ENCODE results near the gene TBC1D12.
"Not testable (repeated sequence)": the region's sequence is repeated elsewhere in the genome, so short reads cannot be mapped to it uniquely, and the experiment has no call there.

TBC1D12 gene

GRCh38 chr10:94524146-94524545, 121.8 kb downstream of the TBC1D12 start:
- Histone ChIP-seq H3K27me3 (ENCODE audit: low read length) (no peaks in the 10 kb centered on the region), H3K9ac (ENCODE audit: low read length) (no peak overlapping the region), H4K20me1 (ENCODE audit: low read depth, low read length) (no peaks in the 10 kb centered on the region), H3K9me3 (ENCODE audit: insufficient read depth, low read length) (no peaks in the 10 kb centered on the region), H3K4me2 (ENCODE audit: low read depth, low read length, poor library complexity, severe bottlenecking) (no peak overlapping the region), H2AFZ (ENCODE audit: low read depth, low read length, severe bottlenecking) (no peak overlapping the region), H3K36me3 (ENCODE audit: low read length) (no peaks in the 10 kb centered on the region), H3K4me3 (ENCODE audit: insufficient read depth, low read length, poor library complexity, severe bottlenecking) (no peak overlapping the region), H3K79me2 (ENCODE audit: insufficient read depth, low read length) (no peaks in the 10 kb centered on the region), H3F3A (ENCODE audit: insufficient read depth) (no peaks in the 10 kb centered on the region), H3K9me2 (replicated peaks; ENCODE audit: insufficient read depth, low read length) (no peaks in the 10 kb centered on the region), H3K27ac (ENCODE audit: low read depth, low read length) (no peak overlapping the region)
- TF ChIP-seq, protein P1, sequence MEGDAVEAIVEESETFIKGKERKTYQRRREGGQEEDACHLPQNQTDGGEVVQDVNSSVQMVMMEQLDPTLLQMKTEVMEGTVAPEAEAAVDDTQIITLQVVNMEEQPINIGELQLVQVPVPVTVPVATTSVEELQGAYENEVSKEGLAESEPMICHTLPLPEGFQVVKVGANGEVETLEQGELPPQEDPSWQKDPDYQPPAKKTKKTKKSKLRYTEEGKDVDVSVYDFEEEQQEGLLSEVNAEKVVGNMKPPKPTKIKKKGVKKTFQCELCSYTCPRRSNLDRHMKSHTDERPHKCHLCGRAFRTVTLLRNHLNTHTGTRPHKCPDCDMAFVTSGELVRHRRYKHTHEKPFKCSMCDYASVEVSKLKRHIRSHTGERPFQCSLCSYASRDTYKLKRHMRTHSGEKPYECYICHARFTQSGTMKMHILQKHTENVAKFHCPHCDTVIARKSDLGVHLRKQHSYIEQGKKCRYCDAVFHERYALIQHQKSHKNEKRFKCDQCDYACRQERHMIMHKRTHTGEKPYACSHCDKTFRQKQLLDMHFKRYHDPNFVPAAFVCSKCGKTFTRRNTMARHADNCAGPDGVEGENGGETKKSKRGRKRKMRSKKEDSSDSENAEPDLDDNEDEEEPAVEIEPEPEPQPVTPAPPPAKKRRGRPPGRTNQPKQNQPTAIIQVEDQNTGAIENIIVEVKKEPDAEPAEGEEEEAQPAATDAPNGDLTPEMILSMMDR (IDR thresholded peaks at IDR 0.05; ENCODE audit: insufficient read depth, low read length, poor library complexity, severe bottlenecking), result no peak
- TF ChIP-seq EZH2phosphoT487 (conservative IDR thresholded peaks at IDR 0.05; ENCODE audit: low read length), result no peak

- H3K9me3 ChIP-seq (ENCODE audit: insufficient read depth, low read length), result no peaks in the 10 kb centered on the region
Observed at GRCh38 chr10:94524711-94525110, 122.4 kb downstream of the TBC1D12 start.

DNA sequence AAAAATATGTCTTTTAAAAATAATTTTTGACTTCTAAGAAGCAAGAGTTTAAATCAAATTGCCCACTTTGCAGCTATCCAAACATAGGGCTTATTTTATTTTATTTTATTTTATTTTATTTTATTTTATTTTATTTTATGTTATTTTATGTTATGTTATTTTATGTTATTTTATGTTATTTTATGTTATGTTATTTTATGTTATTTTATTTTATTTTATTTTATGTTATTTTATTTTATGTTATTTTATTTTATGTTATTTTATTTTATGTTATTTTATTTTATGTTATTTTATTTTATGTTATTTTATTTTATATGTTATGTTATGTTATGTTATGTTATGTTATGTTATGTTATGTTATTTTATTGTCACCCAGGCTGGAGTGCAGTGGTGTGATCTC, 129.2 kb downstream of the TBC1D12 start:
- H3K79me2 ChIP-seq (ENCODE audit: insufficient read depth, low read length); H2AFZ ChIP-seq (ENCODE audit: low read depth, low read length, severe bottlenecking); H3K9ac ChIP-seq (ENCODE audit: low read length); H3K9me3 ChIP-seq (ENCODE audit: insufficient read depth, low read length); H4K20me1 ChIP-seq (ENCODE audit: low read depth, low read length); H3K27ac ChIP-seq (ENCODE audit: low read depth, low read length); H3F3A ChIP-seq (ENCODE audit: insufficient read depth); H3K27me3 ChIP-seq (ENCODE audit: low read length); H3K4me3 ChIP-seq (ENCODE audit: insufficient read depth, low read length, poor library complexity, severe bottlenecking); H3K4me2 ChIP-seq (ENCODE audit: low read depth, low read length, poor library complexity, severe bottlenecking); H3K9me2 ChIP-seq (replicated peaks; ENCODE audit: insufficient read depth, low read length); H3K36me3 ChIP-seq (ENCODE audit: low read length): not testable (repeated sequence)

More at GRCh38 chr10:94524711-94525110, 122.4 kb downstream of the TBC1D12 start:
- Histone ChIP-seq H3K27ac (ENCODE audit: low read depth, low read length) (no peak overlapping the region), H3K9ac (ENCODE audit: low read length) (no peak overlapping the region), H3K4me2 (ENCODE audit: low read depth, low read length, poor library complexity, severe bottlenecking) (no peak overlapping the region), H4K20me1 (ENCODE audit: low read depth, low read length) (no peaks in the 10 kb centered on the region), H3K36me3 (ENCODE audit: low read length) (no peaks in the 10 kb centered on the region), H3K4me3 (ENCODE audit: insufficient read depth, low read length, poor library complexity, severe bottlenecking) (no peak overlapping the region), H2AFZ (ENCODE audit: low read depth, low read length, severe bottlenecking) (no peak overlapping the region), H3K27me3 (ENCODE audit: low read length) (no peaks in the 10 kb centered on the region), H3K9me2 (replicated peaks; ENCODE audit: insufficient read depth, low read length) (no peaks in the 10 kb centered on the region), H3K79me2 (ENCODE audit: insufficient read depth, low read length) (no peaks in the 10 kb centered on the region), H3F3A (ENCODE audit: insufficient read depth) (no peaks in the 10 kb centered on the region)
- no peak for TF ChIP-seq EZH2phosphoT487 (conservative IDR thresholded peaks at IDR 0.05; ENCODE audit: low read length)
- TF ChIP-seq, protein P1 (IDR thresholded peaks at IDR 0.05; ENCODE audit: insufficient read depth, low read length, poor library complexity, severe bottlenecking), result no peak

- no peaks in the 10 kb centered on the region for H3F3A ChIP-seq (ENCODE audit: insufficient read depth)
- H3K9me3 ChIP-seq (ENCODE audit: insufficient read depth, low read length), result no peaks in the 10 kb centered on the region
- no peaks in the 10 kb centered on the region for H3K27me3 ChIP-seq (ENCODE audit: low read length)
- H3K4me2 ChIP-seq (ENCODE audit: low read depth, low read length, poor library complexity, severe bottlenecking), result no peak overlapping the region
- H3K27ac ChIP-seq (ENCODE audit: low read depth, low read length), result no peak overlapping the region
- H3K36me3 ChIP-seq (ENCODE audit: low read length), result no peaks in the 10 kb centered on the region
- H2AFZ ChIP-seq (ENCODE audit: low read depth, low read length, severe bottlenecking), result no peak overlapping the region
- no peaks in the 10 kb centered on the region for H4K20me1 ChIP-seq (ENCODE audit: low read depth, low read length)
- H3K9ac ChIP-seq (ENCODE audit: low read length), result no peak overlapping the region
- no peaks in the 10 kb centered on the region for H3K9me2 ChIP-seq (replicated peaks; ENCODE audit: insufficient read depth, low read length)
- H3K4me3 ChIP-seq (ENCODE audit: insufficient read depth, low read length, poor library complexity, severe bottlenecking), result no peak overlapping the region
- TF ChIP-seq EZH2phosphoT487 (conservative IDR thresholded peaks at IDR 0.05; ENCODE audit: low read length), result no peak
- TF ChIP-seq, protein P1 (IDR thresholded peaks at IDR 0.05; ENCODE audit: insufficient read depth, low read length, poor library complexity, severe bottlenecking), result no peak
- no peaks in the 10 kb centered on the region for H3K79me2 ChIP-seq (ENCODE audit: insufficient read depth, low read length)
Observed at GRCh38 chr10:94533027-94533426, 130.7 kb downstream of the TBC1D12 start.

- not testable (repeated sequence) for H3K4me2 ChIP-seq (ENCODE audit: low read depth, low read length, poor library complexity, severe bottlenecking); H3F3A ChIP-seq (ENCODE audit: insufficient read depth); H2AFZ ChIP-seq (ENCODE audit: low read depth, low read length, severe bottlenecking); H3K36me3 ChIP-seq (ENCODE audit: low read length); H3K4me3 ChIP-seq (ENCODE audit: insufficient read depth, low read length, poor library complexity, severe bottlenecking); H3K27ac ChIP-seq (ENCODE audit: low read depth, low read length); H3K9me2 ChIP-seq (replicated peaks; ENCODE audit: insufficient read depth, low read length); H4K20me1 ChIP-seq (ENCODE audit: low read depth, low read length); H3K9ac ChIP-seq (ENCODE audit: low read length); H3K27me3 ChIP-seq (ENCODE audit: low read length); H3K9me3 ChIP-seq (ENCODE audit: insufficient read depth, low read length)
- peaks cover 17% of the 10 kb centered on the region for H3K79me2 ChIP-seq (ENCODE audit: insufficient read depth, low read length)
Observed at GRCh38 chr10:94542282-94542681, 139.9 kb downstream of the TBC1D12 start.

Measured in SU-DHL-6 (cell line).